Measurements from ENCODE around the gene EXOC3L4. TPM values are rescaled to one million over a fixed set of nuclear protein-coding genes. Genes with fewer than 3 reads are reported as not detected.
A peak's percentile ranks its signal among the peaks of the same experiment; 100 is the strongest.

The EXOC3L4 gene
- polyA plus RNA-seq, 1 donor (not counting 4 experiments of a cell fraction or from before 2014, with no cell fraction given): not detected

GRCh38 chr14:103127861-103128598, 33.5 kb downstream of the EXOC3L4 start:
- Histone ChIP-seq H3K9ac (ENCODE audit: control insufficient read depth, extremely low read depth, insufficient read depth, low read length) (no peak overlapping the region), H2AFZ (ENCODE audit: control insufficient read depth, low read length) (no peak overlapping the region), H3K27me3 (ENCODE audit: control insufficient read depth, extremely low read depth, insufficient read depth, low read length) (peaks cover 34% of the 10 kb centered on the region), H3K79me2 (ENCODE audit: control insufficient read depth, insufficient read depth, low read length) (no peaks in the 10 kb centered on the region), H3K36me3 (ENCODE audit: control insufficient read depth in 2 of 2, extremely low read depth in 1 of 2, insufficient read depth in 2 of 2, low read length in 2 of 2) (no peaks in the 10 kb centered on the region), H3K9me3 (ENCODE audit: control insufficient read depth, low read depth, low read length) (no peaks in the 10 kb centered on the region), H3K4me1 (ENCODE audit: control insufficient read depth, extremely low read depth, insufficient read depth, low read length) (peaks cover 39% of the 10 kb centered on the region), H4K20me1 (ENCODE audit: control insufficient read depth, extremely low read depth, insufficient read depth, low read length) (peaks cover 2% of the 10 kb centered on the region), H3K9me1 (ENCODE audit: control insufficient read depth, extremely low read depth, insufficient read depth, low read length) (no peaks in the 10 kb centered on the region), H3K4me3 (ENCODE audit: control insufficient read depth in 2 of 3, extremely low read depth in 1 of 3, insufficient read depth in 2 of 3, low read depth in 1 of 3, low read length in 3 of 3) (no peak overlapping the region), H3K4me2 (ENCODE audit: control insufficient read depth, extremely low read depth, insufficient read depth, low read depth, low read length) (peak overlapping the region; percentile 25), H3K27ac (ENCODE audit: control insufficient read depth, insufficient read depth, low read length) (no peak overlapping the region)
- dilution Hi-C loops (cut with MboI; ENCODE audit: extremely low pct_ligation_motif_present, low sequenced_read_pairs): no loop called here
- DNase-seq (ENCODE audit: low read depth, low spot score): no peak
- no peak for TF ChIP-seq EZH2 (IDR thresholded peaks at IDR 0.05; ENCODE audit: low read length)
- no peak for TF ChIP-seq CTCF (optimal IDR thresholded peaks at IDR 0.05 in 1 of 3, IDR thresholded peaks at IDR 0.05 in 1 of 3, conservative IDR thresholded peaks at IDR 0.05 in 1 of 3; ENCODE audit: extremely low read depth in 1 of 3, insufficient read depth in 2 of 3, low read length in 3 of 3)
- FAIRE-seq: no peak

GRCh38 chr14:103128631-103129300, 34.2 kb downstream of the EXOC3L4 start:
- H3K4me3 ChIP-seq (ENCODE audit: control insufficient read depth in 2 of 3, extremely low read depth in 1 of 3, insufficient read depth in 2 of 3, low read depth in 1 of 3, low read length in 3 of 3): no peak overlapping the region
- H3K4me1 ChIP-seq (ENCODE audit: control insufficient read depth, extremely low read depth, insufficient read depth, low read length): peaks cover 39% of the 10 kb centered on the region
- peak; percentile 44 for FAIRE-seq

More at GRCh38 chr14:103128631-103129300, 34.2 kb downstream of the EXOC3L4 start:
- H2AFZ ChIP-seq (ENCODE audit: control insufficient read depth, low read length): no peak overlapping the region
- no peaks in the 10 kb centered on the region for H3K36me3 ChIP-seq (ENCODE audit: control insufficient read depth in 2 of 2, extremely low read depth in 1 of 2, insufficient read depth in 2 of 2, low read length in 2 of 2)
- dilution Hi-C loops (cut with MboI; ENCODE audit: extremely low pct_ligation_motif_present, low sequenced_read_pairs): no loop called here
- no peak overlapping the region for H3K9ac ChIP-seq (ENCODE audit: control insufficient read depth, extremely low read depth, insufficient read depth, low read length)
- H3K79me2 ChIP-seq (ENCODE audit: control insufficient read depth, insufficient read depth, low read length): no peaks in the 10 kb centered on the region
- no peaks in the 10 kb centered on the region for H3K9me1 ChIP-seq (ENCODE audit: control insufficient read depth, extremely low read depth, insufficient read depth, low read length)
- peaks cover 2% of the 10 kb centered on the region for H4K20me1 ChIP-seq (ENCODE audit: control insufficient read depth, extremely low read depth, insufficient read depth, low read length)
- peaks cover 30% of the 10 kb centered on the region for H3K27me3 ChIP-seq (ENCODE audit: control insufficient read depth, extremely low read depth, insufficient read depth, low read length)
- DNase-seq (ENCODE audit: low read depth, low spot score): no peak
- H3K4me2 ChIP-seq (ENCODE audit: control insufficient read depth, extremely low read depth, insufficient read depth, low read depth, low read length): peak overlapping the region; percentile 25
- no peak overlapping the region for H3K27ac ChIP-seq (ENCODE audit: control insufficient read depth, insufficient read depth, low read length)
- TF ChIP-seq CTCF (optimal IDR thresholded peaks at IDR 0.05 in 1 of 3, IDR thresholded peaks at IDR 0.05 in 1 of 3, conservative IDR thresholded peaks at IDR 0.05 in 1 of 3; ENCODE audit: extremely low read depth in 1 of 3, insufficient read depth in 2 of 3, low read length in 3 of 3) (no peak), EZH2 (IDR thresholded peaks at IDR 0.05; ENCODE audit: low read length) (no peak)
- no peaks in the 10 kb centered on the region for H3K9me3 ChIP-seq (ENCODE audit: control insufficient read depth, low read depth, low read length)
